Activated CD8-positive, alpha-beta T cell treated with anti-CD3 and anti-CD28 coated beads, Interleukin-2, amount 10 ng/mL, durations not matched to agents 7 days and 5 days (primary cell): ENCODE results near the gene DYRK1B. TPM values are rescaled to one million over a fixed set of nuclear protein-coding genes. Genes with fewer than 3 reads are reported as not detected.
"Not testable (repeated sequence)": the region's sequence is repeated elsewhere in the genome, so short reads cannot be mapped to it uniquely, and the experiment has no call there.

Source experiments
- ATAC-seq: fragments of 150-1000 bp; cut with Tn5 transposase; one replicate; pipeline ENCODE4 v1.10.0; 2021; ENCODE audit warnings: moderate library complexity
- CTCF ChIA-PET: fragments of 350-600 bp; sonication (Branson Sonifier 250); formaldehyde crosslinking; loops from one replicate; lab custom pipeline; 2021; ENCODE audit warnings: antibody characterized with exemption; lab: Charles Lee
- POLR2A ChIA-PET: fragments of 350-600 bp; sonication (Branson Sonifier 250); formaldehyde crosslinking; loops from one replicate; lab custom pipeline; 2021; ENCODE audit warnings: antibody characterized with exemption; lab: Charles Lee
- DNase-seq: peaks from one replicate; pipeline ENCODE4 v3.0.0-alpha.2; 2020
- H3K27ac Mint-ChIP-seq: one replicate; pipeline ENCODE4 v1.8.0; 2021; ENCODE audit warnings: mild to moderate bottlenecking, mixed read lengths
- H3K27me3 Mint-ChIP-seq: one replicate; pipeline ENCODE4 v1.8.0; 2021; ENCODE audit warnings: low read depth, mixed read lengths
- H3K36me3 Mint-ChIP-seq: one replicate; pipeline ENCODE4 v1.8.0; 2021; ENCODE audit warnings: low read depth, mixed read lengths
- H3K4me1 Mint-ChIP-seq: one replicate; pipeline ENCODE4 v1.8.0; 2021; ENCODE audit warnings: low read depth, mixed read lengths
- H3K4me3 Mint-ChIP-seq: one replicate; pipeline ENCODE4 v1.8.0; 2021; ENCODE audit warnings: mild to moderate bottlenecking, mixed read lengths
- H3K9me3 Mint-ChIP-seq: one replicate; pipeline ENCODE4 v1.8.0; 2022; ENCODE audit warnings: mixed read lengths; ENCODE audit not compliant: insufficient read depth
- total RNA-seq, 2 experiments: library from RNA; stranded (reverse); gene quantifications; one replicate each; pipeline ENCODE4 v1.2.3, GENCODE V29; 2021

Gene DYRK1B
- total RNA-seq, 2 experiments from 2014 or later = 7.5 to 8.5 TPM

DNA sequence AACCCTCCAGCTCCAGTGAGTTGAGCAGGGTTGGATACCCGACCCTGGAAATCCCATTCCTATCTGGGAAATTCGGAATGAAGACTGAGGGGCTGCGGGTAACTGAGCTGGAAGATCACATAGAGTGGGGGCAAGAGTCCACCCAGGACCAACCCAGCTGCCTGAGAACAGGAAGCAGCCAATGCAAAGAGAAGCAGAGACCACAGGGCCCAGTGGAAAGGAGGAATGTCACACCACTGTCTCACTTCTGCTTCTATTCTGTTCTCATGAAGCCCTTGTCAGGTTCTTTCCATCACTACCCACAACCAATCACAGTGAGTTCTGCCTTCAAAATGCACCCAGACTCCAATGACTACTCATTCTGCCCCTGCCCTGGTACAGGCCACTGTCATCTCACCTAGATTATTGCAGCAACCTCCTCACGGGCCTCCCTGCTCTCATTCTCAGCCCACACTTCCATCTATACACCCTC, 15.3 kb downstream of the DYRK1B start:
- no peak for ATAC-seq

DNA sequence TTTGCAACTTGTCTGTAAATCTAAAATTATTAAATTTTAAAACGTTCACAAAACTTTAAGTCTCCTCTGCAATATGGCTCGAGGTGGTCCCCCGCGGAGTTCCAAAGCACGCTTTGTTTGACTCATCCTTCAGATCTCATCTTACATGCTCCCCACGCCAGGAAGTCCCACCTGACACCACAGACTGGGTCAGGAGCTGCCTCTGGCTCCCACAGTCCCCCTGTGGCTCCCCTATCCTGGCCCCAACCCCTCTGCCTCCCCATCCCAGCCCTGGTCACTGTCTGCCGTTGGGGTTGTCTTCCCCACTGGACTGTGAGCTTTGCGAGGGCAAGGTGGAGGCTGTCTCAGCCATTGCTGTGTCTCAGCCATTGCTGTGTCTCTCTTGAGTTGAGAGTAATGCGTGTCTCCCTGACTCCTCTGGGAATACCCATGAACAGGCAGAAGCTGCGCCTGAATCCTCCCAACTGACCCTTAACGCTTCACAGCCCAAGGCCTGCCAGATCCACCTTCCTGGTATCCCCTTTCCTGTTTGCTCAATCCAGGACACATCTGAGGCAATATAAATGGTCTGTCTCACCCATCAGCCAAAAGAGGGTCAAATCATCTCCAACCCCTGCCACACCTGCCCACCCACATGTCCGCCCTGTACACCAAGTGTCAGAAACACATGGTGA, 15.9 kb downstream of the DYRK1B start:
- CTCF ChIA-PET = interaction anchor here (0.9 to 1.9 kb wide), 3 partner anchors 16 to 26 kb away, joined by 3 to 5 read pairs (median 4); partner anchors contain the start of gene DYRK1B
- ATAC-seq = no peak

More for the DNA sequence above, 15.3 kb downstream of the DYRK1B start:
- Mint-ChIP-seq H3K27me3 (no peaks in the 10 kb centered on the region), H3K9me3 (no peaks in the 10 kb centered on the region), H3K4me3 (no peak overlapping the region), H3K4me1 (peaks cover 2% of the 10 kb centered on the region), H3K27ac (no peak overlapping the region), H3K36me3 (peaks cover 1% of the 10 kb centered on the region)
- no peak for DNase-seq
- CTCF ChIA-PET = interaction anchor here (0.9 to 1.9 kb wide), 3 partner anchors 15 to 26 kb away, joined by 3 to 5 read pairs (median 4); partner anchors contain the start of gene DYRK1B
- POLR2A ChIA-PET = no interaction called here

DNA sequence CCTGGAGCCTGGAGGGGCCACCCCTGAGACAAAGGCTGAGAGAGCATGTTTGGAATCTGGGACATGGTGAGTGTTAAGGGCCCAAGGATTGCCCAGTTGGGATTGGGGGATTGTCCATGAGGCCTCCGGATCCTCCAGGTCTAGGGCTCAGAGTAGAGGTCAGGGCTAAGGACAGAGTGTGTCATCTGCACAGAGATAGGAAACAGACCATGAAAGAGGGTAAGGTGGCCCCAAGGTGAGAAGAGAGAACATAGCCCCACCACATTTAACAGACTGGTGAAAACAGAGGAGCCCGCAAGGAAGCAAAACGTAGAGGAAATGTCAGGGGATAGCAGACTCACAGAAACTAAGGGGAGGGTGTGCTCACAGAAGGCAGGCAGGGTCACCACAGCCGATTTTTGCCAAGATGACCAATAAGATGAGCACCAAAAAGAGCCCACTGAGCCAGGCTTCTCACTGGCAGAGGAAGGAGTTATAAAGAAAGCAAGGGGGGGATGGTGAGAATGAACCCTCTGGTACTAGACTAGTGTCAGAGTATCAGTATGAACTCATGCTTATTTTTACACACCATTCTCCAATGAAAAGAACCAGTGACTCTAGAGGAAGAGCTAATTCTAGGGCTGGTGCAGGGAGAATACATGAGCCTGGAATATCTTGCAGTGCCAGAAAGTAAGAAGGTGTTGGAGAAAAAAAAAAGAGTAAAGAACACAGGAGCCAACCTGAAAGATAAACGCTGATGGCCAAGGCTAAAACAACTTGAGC, 17.5 kb downstream of the DYRK1B start:
- ChIA-PET POLR2A (no interaction called here), CTCF (interaction anchor here (2.4 kb wide), 1 partner anchor 28 kb away, joined by 18 read pairs; no protein-coding TSS in a partner anchor)
- no peak for DNase-seq
- H3K4me3 Mint-ChIP-seq = no peak overlapping the region
- H3K4me1 Mint-ChIP-seq = peaks cover 2% of the 10 kb centered on the region
- no peaks in the 10 kb centered on the region for H3K27me3 Mint-ChIP-seq
- ATAC-seq = no peak
- H3K9me3 Mint-ChIP-seq = no peaks in the 10 kb centered on the region
- H3K36me3 Mint-ChIP-seq = peaks cover 1% of the 10 kb centered on the region
- H3K27ac Mint-ChIP-seq = no peak overlapping the region

More for the DNA sequence above, 15.9 kb downstream of the DYRK1B start:
- H3K4me1 Mint-ChIP-seq = peaks cover 2% of the 10 kb centered on the region
- H3K27me3 Mint-ChIP-seq = no peaks in the 10 kb centered on the region
- no peaks in the 10 kb centered on the region for H3K9me3 Mint-ChIP-seq
- POLR2A ChIA-PET = no interaction called here
- no peak overlapping the region for H3K27ac Mint-ChIP-seq
- no peak for DNase-seq
- no peak overlapping the region for H3K4me3 Mint-ChIP-seq
- H3K36me3 Mint-ChIP-seq = peaks cover 1% of the 10 kb centered on the region

DNA sequence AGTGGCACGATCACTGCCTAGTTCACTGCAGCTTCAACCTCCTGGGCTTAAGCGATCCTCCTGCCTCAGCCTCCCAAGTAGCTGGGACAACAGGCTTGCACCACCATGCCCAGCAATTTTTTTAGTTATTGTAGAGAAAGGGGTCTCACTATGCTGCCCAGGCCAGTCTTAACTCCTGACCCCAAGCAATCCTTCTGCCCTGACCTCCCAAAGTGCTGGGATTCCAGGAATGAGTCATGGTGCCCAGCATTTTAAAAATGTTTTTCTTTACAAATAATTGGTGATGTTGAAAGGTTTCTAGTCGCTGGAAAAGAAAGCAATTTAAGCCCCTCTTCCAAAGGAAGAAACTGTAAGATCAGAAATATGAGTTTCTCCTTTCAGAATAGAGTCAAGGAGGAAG, 19.4 kb downstream of the DYRK1B start:
- ATAC-seq = no peak
- H3K4me3 Mint-ChIP-seq = no peak overlapping the region
- H3K9me3 Mint-ChIP-seq = no peaks in the 10 kb centered on the region
- ChIA-PET POLR2A (no interaction called here), CTCF (interaction anchor here (2.4 kb wide), 1 partner anchor 30 kb away, joined by 18 read pairs; no protein-coding TSS in a partner anchor)
- DNase-seq = no peak
- no peak overlapping the region for H3K27ac Mint-ChIP-seq
- peaks cover 2% of the 10 kb centered on the region for H3K4me1 Mint-ChIP-seq
- H3K36me3 Mint-ChIP-seq = no peaks in the 10 kb centered on the region
- no peaks in the 10 kb centered on the region for H3K27me3 Mint-ChIP-seq

DNA sequence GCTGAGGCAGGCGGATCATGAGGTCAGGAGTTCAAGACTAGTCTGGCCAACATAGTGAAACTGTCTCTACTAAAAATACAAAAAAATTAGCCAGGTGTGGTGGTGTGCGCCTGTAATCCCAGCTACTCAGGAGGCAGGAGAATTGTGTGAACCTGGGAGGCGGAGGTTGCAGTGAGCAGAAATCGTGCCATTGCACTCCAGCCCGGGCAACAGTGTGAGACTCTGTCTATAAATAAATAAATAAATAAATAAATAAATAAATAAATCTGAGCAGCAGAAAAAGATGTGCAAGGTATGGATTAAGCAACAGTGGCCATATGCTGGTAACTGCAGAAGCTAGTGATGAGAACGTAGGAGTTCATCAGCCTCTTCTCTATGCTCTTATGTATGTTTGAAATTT, 19.9 kb downstream of the DYRK1B start:
- ATAC-seq, DNase-seq, H3K9me3 Mint-ChIP-seq, H3K36me3 Mint-ChIP-seq, H3K27me3 Mint-ChIP-seq, H3K4me3 Mint-ChIP-seq, POLR2A ChIA-PET, H3K4me1 Mint-ChIP-seq, H3K27ac Mint-ChIP-seq: not testable (repeated sequence)
- CTCF ChIA-PET = interaction anchor here (2.4 kb wide), 1 partner anchor 30 kb away, joined by 18 read pairs; no protein-coding TSS in a partner anchor

DNA sequence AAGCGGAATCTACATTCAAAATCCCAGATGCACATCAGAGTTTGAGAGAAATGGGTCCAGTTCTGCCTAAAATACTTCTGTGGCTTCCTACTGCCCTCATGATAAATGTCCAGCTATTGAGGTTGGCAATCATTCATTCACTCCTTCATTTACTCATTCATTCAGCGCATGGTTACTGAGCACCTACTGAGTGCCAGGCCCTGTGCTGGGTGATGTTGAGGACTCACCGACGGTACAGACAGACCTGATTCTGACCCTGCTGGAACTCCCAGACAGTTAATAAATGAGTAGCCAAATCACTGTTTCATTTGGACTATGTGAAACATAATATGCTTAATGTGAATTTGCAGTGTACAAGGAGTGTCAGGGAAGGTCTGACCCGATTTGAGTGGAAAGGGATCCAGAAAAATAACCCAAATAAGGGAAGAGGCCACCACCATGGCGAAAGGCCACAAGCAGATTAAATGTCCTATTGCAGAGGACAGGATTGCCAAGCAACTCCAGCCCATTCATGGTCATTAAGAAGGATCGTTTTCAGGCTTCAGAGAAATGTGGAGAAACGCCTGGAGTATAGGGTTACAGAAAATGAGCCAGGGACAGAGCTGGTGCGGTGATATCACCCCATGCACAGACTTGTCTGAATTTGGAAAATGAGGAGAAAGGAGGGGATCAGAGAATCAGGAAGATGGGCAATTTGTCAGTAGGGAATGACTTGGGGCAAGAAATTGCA, 20.5 kb downstream of the DYRK1B start:
- ChIA-PET POLR2A (no interaction called here), CTCF (interaction anchor here (0.7 to 2.4 kb wide), 3 partner anchors 17 to 46 kb away, joined by 3 to 18 read pairs (median 3); no protein-coding TSS in a partner anchor)
- Mint-ChIP-seq H3K9me3 (peaks cover 3% of the 10 kb centered on the region), H3K27ac (no peak overlapping the region), H3K36me3 (no peaks in the 10 kb centered on the region), H3K4me1 (peaks cover 2% of the 10 kb centered on the region), H3K27me3 (no peaks in the 10 kb centered on the region), H3K4me3 (no peak overlapping the region)
- DNase-seq = no peak
- ATAC-seq = no peak

DNA sequence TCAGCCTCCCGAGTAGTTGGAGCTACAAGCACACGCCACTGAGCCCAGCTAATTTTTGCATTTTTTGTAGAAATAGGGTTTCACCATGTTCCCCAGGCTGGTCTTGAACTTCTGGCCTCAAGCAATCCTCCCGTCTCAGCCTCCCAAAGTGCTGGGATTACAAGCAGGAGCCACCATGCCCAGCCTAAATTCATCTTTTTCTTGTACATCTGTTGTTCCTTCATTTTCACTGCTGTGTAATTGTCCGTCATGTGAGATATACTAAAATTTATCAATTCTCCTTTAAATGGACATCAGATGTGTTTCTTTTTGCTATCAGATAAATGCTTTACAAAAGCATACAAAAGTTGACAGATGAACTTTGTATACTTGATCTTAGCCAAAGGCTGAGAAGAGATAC, 22.9 kb downstream of the DYRK1B start:
- DNase-seq = no peak
- no peak overlapping the region for H3K27ac Mint-ChIP-seq
- no peak for ATAC-seq
- H3K9me3 Mint-ChIP-seq = peaks cover 3% of the 10 kb centered on the region
- no peaks in the 10 kb centered on the region for H3K36me3 Mint-ChIP-seq
- no peaks in the 10 kb centered on the region for H3K27me3 Mint-ChIP-seq
- H3K4me3 Mint-ChIP-seq = no peak overlapping the region
- ChIA-PET POLR2A (no interaction called here), CTCF (no interaction called here)
- H3K4me1 Mint-ChIP-seq = no peaks in the 10 kb centered on the region

DNA sequence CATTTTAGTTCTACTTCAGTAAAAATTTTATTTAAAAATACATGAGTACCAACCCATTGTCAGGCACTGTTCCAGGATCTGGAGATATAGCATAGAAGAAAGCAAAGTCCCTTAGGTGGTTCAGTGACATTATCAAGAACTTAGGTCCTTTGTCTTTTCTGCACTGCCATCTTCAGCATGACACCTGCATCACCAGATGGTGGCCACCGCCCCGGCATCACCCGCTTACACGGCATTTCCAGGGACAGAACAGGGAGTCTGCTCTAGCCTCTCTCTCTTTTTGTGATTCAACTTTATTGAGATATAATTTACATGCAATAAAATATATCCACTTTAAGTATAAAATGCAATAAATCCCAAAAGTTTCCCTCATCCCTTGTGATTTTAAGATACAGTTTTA, 23.5 kb downstream of the DYRK1B start:
- no peaks in the 10 kb centered on the region for H3K4me1 Mint-ChIP-seq
- ATAC-seq (no peak), DNase-seq (no peak)
- H3K9me3 Mint-ChIP-seq = peaks cover 3% of the 10 kb centered on the region
- ChIA-PET CTCF (interaction anchor here (2.0 kb wide), 1 partner anchor 33 kb away, joined by 7 read pairs; no protein-coding TSS in a partner anchor), POLR2A (no interaction called here)
- no peak overlapping the region for H3K4me3 Mint-ChIP-seq
- no peaks in the 10 kb centered on the region for H3K36me3 Mint-ChIP-seq
- H3K27ac Mint-ChIP-seq = no peak overlapping the region
- no peaks in the 10 kb centered on the region for H3K27me3 Mint-ChIP-seq

DNA sequence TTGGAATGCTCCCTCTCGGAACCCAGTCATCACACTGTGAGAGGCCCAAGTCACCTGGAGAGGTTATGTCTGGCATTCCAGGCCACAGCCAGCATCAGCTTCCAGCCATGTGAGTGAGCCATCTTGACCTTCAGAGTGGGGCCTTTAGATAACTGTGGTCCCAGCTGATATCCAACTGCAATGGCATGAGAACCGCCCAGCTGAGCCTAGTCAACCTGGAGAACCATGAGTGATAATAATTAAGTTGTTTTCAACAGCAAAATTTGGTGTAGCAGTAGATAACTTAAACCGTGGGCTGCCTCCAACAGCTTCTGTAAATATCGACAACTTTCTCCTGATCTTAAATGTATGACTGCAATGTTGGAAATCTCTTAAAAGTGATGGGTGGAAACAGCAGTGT, 24.6 kb downstream of the DYRK1B start:
- ChIA-PET POLR2A (interaction anchor here (0.6 kb wide), 1 partner anchor 11 kb away, joined by 3 read pairs; no protein-coding TSS in a partner anchor), CTCF (interaction anchor here (2.0 kb wide), 2 partner anchors 17 to 34 kb away, joined by 7 read pairs; no protein-coding TSS in a partner anchor)
- DNase-seq = no peak
- no peaks in the 10 kb centered on the region for H3K36me3 Mint-ChIP-seq
- H3K4me3 Mint-ChIP-seq = no peak overlapping the region
- no peaks in the 10 kb centered on the region for H3K27me3 Mint-ChIP-seq
- H3K4me1 Mint-ChIP-seq = no peaks in the 10 kb centered on the region
- peaks cover 3% of the 10 kb centered on the region for H3K9me3 Mint-ChIP-seq
- no peak overlapping the region for H3K27ac Mint-ChIP-seq
- no peak for ATAC-seq

DNA sequence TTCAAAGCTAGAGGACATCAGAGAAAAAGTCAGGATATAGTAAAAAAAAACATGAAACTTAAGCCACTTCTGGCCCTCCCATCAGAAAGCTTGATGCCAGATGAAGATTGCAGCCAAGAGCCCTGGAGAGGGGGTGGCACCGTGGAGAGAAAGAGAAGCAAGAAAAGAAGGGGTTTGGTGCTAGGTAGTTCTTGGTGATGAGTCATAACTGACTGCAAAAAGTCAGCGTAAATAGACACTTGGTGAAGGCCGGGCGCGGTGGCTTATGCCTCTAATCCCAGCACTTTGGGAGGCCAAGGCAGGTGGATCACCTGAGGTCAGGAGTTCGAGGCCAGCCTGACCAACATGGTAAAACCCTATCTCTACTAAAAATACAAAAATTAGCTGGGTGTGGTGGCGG, 25.3 kb downstream of the DYRK1B start:
- H3K36me3 Mint-ChIP-seq, H3K4me1 Mint-ChIP-seq, H3K27ac Mint-ChIP-seq, H3K4me3 Mint-ChIP-seq, ATAC-seq, H3K9me3 Mint-ChIP-seq, DNase-seq, H3K27me3 Mint-ChIP-seq: not testable (repeated sequence)
- POLR2A ChIA-PET = interaction anchor here (0.6 kb wide), 1 partner anchor 12 kb away, joined by 3 read pairs; no protein-coding TSS in a partner anchor
- CTCF ChIA-PET = interaction anchor here (2.0 kb wide), 2 partner anchors 16 to 35 kb away, joined by 7 read pairs; no protein-coding TSS in a partner anchor

DNA sequence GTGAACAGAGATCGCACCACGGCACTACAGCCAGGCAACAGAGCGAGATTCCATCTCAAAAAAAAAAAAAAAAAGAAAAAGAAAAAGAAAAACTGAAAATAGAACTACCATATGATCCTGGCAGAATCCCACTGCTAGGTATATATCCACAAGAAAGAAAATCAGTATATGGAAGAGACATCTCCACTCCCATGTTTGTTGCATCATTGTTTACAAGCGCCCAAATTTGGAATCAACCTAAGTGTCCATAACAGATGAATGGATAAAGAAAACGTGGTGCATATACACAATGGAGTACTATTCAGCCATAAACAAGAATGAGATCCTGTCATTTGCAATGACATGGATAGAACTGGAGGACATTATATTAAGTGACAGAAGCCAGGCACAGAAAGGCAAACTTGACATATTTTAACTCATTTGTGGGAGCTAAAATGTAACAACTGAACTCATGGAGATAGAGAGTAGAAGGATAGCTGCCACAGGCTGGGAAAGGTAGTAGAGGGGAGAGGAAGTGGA, 26.1 kb downstream of the DYRK1B start:
- Mint-ChIP-seq H3K27ac (no peak overlapping the region), H3K27me3 (peaks cover 6% of the 10 kb centered on the region), H3K4me3 (no peak overlapping the region), H3K9me3 (peaks cover 3% of the 10 kb centered on the region), H3K36me3 (no peaks in the 10 kb centered on the region), H3K4me1 (no peaks in the 10 kb centered on the region)
- POLR2A ChIA-PET = no interaction called here
- ATAC-seq (no peak), DNase-seq (no peak)
- CTCF ChIA-PET = interaction anchor here (2.0 kb wide), 1 partner anchor 15 kb away, joined by 7 read pairs; no protein-coding TSS in a partner anchor
